Urothelium cell line (cell line): ENCODE measurements around the gene SLC25A14.
"Not testable (repeated sequence)": the region's sequence is repeated elsewhere in the genome, so short reads cannot be mapped to it uniquely, and the experiment has no call there.

Source experiments
- DNase-seq: peaks from one replicate; pipeline ENCODE4 v3.0.0; 2011; ENCODE audit warnings: low spot score, mixed read lengths
- FAIRE-seq: peaks from 2 replicates; lab custom pipeline; 2011; peaks lifted over from hg19 to GRCh38; lab: Jason Lieb, UNC

SLC25A14 gene, protein sequence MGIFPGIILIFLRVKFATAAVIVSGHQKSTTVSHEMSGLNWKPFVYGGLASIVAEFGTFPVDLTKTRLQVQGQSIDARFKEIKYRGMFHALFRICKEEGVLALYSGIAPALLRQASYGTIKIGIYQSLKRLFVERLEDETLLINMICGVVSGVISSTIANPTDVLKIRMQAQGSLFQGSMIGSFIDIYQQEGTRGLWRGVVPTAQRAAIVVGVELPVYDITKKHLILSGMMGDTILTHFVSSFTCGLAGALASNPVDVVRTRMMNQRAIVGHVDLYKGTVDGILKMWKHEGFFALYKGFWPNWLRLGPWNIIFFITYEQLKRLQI

DNA sequence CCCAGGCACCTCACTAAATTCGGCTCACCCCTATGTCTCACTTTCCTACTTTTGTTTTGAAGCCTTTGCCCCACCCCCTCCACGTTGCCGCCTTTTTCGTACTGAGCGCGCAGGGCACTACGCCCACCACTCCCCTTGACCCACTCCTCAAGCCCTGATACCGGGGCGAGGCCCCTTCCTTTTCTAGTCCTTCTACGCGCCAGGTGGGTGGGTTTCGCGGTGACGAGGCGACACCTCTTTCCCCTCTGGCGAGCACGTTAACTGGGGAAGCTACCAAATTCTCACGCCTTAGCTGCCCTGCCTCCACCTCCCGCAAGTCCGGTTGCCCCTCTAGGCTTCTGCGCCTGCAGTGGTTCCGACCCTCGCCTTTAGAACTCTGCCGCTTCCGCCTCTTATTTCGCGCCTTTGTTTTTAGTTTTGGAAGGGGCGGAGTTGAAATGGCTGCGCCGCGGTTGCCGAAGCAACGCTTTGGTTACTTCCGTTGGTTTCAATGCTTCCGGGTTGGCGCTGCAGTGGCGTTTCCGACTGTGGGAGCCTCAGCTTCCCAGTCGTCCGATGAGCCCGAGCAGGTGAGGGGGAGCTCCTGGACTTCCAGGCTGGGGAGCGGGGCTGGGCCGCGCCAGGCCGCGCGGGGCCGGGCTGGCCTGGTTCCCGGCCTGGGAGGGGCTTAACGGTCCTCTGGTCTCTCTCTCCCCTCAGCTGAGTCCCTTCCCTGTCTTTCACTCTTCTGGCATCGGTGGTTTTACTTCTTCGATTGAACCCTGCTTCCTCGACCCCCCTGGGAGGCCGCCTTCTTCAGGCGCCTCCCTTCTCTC is at the start of gene SLC25A14:
TSS of gene SLC25A14 (plus strand) at position 512 of the 815 bp plus-strand sequence. CDS start 360 bp downstream, outside the sequence.
- DNase-seq (peak; percentile 46), FAIRE-seq (no peak)

DNA sequence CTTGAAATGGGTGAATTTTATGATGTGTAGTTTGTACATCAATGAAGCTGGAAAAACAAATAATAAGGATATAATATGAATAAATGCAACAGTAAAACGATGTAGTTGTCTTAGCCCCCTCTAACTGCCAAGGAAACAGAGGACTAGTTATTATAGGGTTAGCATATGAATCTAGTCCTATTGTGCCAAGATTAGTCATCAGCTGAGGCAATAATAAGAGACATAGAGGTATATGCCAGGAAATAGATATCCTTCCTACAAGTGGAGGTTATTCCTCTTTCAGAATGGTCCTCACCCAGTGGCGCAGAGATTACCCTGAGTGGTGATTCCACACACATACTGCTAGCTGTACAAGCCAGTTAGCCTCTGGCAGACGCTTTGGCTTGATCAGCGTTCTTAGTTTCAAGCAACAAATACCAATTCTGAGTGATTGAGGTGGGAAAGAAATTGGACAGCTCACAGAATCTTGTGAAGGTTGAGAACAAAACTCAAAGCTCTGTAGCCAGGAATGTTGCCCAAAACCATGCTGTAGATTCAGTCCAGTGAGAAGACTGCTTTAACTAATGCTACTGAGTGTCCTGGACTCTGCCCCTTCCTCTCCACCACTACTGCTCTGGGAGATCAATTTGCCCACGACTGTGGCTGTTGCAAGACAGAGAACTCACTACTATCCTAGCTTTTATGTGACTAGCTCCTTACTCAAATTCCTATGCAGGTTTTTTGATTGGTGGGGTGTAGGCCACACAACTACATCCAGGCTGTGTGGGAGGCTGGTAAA is 44.0 kb upstream of the SLC25A14 start:
- no peak for FAIRE-seq
- no peak for DNase-seq

DNA sequence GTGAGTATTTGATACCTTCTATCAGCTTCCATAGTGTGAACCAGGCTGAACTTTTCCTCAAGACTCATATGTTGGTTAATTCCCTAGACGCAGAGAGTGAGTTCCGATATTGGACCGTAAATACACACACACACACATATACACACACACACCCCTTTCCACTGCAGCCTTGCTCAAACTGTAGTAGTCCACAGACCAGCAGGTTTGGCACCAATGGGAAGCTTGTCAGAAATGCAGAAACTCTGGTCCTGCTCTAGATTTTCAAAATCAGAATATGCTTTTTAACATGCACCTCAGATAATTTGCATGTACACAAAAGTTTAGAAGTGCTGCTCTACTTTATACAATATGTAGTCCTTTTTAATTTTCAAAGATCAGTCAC is 43.4 kb upstream of the SLC25A14 start:
- DNase-seq (no peak), FAIRE-seq (no peak)

DNA sequence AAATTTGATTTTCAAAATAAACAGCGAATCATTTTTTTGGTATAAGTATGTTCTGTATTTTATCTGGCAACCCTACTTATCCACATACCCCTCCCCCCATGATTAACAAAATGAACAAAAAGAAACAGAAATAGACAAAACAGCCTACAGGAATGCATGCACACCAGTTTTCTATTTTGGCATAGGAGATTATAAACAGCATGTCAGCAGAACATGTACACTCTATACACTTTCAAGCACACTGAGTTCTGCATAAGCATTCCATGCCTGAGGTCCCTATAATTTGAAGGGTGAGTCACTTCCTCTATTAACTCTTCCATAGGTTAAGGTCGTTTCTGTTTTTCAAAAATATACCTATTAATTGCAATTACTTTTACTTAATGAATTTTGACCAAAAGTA is 43.0 kb upstream of the SLC25A14 start:
- DNase-seq (no peak), FAIRE-seq (no peak)

DNA sequence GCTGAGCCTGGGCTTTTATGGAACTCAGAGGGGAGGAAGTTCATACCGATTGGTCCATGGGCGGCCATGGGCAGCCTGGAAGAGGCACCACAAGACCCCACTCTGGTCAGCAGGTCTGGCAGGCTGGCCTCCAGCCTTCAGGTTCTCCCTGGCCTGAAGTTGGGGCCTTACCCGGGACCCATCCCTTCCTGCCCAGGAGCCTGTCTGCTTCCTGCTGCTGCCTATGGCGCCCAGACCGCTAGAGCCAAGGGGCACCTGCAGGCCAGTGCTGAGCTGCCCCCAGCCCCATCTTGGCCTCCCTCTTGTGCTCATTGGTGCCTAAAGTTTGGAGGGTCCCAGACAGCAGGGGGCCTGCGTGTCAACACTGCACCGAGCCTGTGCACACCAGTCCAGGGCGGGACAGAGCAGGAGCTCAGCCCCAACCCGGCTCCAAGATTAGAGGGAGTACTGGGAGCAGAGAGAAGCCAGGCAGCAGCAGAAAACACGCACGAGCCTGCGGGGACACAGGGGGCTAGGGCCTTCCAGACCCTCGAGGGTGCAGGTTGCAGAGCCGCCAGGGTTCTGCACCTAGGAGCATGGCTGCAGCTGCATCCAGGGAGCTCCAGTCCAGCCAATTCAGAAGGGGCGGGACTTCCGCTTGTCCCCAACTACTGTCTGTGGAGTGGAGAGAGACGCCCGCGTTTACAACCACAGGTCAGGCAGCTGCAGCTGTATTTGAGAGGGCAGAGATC is 40.3 kb upstream of the SLC25A14 start:
- DNase-seq (no peak), FAIRE-seq (no peak)

DNA sequence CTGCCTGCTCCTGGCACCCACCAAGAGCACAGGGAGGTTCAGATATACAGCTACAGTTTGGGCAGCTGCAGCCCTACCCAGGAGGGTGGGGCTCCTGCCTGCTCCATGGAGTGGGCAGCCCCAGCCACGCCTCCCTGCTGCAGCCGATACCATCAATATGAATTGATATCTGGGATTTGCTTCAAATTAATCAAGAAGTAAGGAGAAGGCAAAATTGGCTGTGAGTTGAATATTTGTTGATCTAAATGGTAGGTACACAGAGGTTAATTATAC is 39.8 kb upstream of the SLC25A14 start:
- DNase-seq (no peak), FAIRE-seq (no peak)

DNA sequence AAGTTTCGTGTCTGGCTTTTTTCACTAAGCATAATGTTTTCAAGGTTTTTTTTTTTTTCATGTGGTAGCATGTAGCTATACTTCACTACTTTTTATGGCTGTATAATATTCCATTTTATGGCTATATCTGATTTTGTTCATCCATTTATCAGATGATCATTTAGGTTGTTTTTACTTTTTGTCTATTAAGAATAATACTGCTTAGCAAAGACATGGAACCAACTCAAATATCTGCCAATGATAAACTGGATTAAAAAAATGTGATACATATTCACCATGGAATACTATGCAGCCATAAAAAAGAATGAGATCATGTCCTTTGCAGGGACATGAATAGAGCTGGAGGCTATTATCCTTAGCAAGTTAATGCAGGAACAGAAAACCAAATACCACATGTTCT is 38.3 kb upstream of the SLC25A14 start:
- DNase-seq: no peak
- FAIRE-seq: no peak

DNA sequence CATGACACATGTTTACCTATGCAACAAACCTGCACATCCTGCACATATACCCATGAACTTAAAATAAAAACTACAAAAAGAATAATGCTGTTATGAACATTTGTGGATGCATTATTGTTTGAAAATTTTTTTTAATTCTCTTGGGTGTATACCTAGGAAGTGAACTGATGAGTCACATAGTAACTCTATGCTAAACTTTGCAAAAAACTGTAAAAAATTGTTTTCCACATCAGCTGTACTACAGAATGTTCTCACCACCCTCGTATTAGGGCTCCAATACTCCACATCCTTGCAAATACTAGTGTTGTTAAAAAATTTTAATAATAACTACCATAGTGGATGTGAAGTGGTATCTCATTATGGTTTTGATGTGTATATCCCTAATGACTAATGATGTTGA is 37.7 kb upstream of the SLC25A14 start:
- FAIRE-seq (no peak), DNase-seq (no peak)

DNA sequence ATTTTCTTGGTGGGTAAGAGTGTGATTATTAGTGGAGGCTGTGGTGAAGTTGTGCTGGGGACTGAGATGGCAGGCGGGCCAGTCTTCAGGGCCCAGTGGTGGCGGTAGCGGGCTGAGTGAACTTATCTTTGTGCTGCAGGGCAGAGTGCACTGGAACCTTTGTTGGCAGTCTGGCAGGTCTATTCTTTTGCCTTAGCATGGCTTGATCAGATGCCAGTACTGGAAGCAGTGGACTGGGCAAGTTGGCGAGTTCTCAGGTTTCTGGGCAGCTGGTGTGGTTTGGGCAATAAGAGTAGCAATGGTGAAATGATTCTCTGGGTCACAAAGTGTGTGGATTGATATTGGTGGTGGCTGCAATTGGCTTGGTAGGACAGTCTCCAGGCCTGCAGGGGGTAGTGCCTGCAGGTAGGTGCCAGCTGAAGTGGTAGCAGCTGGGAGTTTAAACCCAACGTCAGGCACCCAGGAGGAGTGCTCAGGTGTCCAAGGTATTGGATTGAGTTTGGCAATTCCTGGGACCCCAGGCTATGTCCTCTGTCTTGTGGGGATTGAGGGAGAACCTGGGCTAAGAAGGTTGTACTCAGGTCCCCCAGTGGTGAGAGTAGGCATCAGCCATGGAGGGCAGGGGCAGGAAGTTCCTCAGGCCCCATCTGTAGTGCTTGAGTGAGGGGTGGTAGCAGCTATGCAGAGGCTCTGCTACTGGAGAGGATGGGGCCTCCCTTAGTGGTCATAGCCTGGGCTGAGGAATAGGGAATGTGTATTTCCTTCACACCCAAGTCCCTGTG is 34.9 kb upstream of the SLC25A14 start:
- FAIRE-seq: no peak
- no peak for DNase-seq

DNA sequence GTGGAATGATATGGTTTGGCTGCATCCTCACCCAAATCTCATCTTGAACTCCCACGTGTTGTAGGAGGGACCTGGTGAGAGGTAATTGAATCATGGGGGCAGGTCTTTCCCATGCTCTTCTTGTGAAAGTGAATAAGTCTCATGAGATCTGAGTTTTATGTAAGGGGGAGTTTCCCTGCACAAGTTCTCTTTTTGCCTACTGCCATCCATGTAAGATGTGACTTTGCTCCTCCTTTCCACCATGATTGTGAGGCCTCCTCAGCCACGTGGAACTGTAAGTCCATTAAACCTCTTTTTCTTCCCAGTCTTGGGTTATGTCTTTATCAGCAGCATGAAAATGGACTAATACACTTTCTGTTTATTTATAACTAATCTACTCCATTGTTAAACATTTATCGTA is 19.8 kb upstream of the SLC25A14 start:
- not testable (repeated sequence) for DNase-seq, FAIRE-seq

DNA sequence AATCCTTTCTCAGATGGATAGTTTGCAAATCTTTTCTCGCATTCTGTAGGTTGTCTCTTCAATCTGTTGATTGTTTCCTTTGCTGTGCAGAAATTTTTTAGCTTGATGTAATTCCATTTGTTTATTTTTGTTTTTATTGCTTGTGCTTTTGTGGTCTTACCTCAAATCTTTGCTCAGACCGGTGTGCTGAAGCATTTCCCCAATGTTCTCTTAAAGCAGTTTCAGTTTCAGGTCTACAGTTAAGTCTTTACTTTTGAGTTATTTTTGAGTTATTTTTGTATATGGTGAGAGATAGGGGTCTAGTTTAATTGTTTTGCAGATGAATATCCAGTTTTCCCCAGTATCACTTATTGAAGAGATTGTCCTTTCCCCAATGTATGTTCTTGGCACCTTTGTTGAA is 18.2 kb upstream of the SLC25A14 start:
- no peak for DNase-seq
- no peak for FAIRE-seq

DNA sequence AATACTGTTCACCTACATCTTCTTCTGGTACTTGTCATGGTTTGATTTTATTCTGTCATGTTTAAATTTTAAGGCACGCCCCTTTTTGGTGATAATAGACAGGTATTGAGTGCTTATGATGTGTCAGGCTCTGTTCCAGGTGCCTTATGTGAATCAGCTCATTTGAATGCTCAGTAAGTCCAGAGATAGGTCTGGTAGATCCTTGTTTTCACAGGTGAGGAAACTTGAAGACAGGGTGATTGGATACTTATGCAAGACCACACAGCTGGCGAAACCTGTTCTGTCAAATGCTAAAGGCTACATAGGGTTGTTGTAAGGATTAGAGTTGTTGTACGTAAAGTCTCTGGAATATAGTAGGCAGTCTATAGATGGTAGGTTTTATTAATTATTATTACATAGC is 9.6 kb upstream of the SLC25A14 start:
- DNase-seq (no peak), FAIRE-seq (no peak)

DNA sequence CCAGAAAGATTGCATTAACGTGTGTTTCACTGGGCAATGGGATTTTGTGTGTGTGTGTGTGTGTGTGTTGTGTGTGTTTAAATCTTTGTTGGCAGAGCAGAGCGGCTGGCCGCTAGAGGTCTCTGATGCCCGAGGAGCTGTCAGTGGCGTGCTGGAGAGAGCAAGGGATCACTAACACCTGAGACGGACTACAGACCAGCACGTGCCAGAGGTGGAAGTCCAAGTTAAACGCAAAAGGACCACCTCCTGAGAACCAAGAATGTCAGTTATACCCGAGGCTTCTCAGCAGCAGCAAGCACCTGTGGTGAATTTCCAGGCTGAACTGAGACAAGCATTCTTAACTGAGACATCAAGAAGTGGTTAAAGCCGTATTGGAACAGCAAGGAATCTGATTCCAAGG is 9.0 kb upstream of the SLC25A14 start:
- DNase-seq (peak; percentile 29), FAIRE-seq (no peak)

DNA sequence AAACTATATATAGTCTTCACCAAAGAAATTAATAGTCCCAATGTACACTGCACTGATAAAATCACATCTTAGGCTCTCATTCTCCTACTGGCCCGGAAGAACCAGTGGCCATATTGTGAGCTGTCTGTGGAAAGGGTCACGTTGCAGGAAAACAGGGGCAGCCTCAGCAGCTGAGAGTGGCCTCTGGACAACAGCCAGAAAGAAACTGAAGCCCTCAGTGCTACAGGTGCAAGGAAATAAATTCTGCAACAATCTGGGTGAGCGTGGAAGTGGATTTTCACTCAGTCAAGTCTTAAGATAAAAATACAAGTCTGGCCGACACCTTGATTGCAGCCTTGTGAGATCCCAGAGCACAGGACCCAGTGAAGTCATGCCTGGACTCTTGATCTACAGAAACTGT is 3.2 kb upstream of the SLC25A14 start:
- no peak for FAIRE-seq

DNA sequence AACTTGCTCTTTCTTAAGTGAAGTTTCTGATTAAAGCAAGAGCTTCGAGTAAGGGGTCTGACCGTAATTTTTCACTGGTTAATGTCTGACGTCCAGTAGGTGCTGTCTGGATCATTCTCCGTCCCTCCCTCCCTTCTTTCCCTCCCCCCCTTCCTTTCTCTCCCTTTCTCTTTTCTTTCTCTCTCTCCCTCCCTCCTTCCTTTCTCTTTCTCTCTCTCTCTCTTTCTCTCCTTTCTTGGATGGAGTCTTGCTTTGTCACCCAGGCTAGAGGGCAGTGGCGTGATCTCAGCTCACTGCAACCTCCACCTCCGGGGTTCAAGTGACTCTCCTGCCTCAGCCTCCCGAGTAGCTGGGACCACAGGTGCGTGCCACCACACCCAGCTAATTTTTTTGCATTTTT is 850 bp upstream of the SLC25A14 start:
- not testable (repeated sequence) for FAIRE-seq, DNase-seq

More for the DNA sequence above, 3.2 kb upstream of the SLC25A14 start:
- no peak for DNase-seq

DNA sequence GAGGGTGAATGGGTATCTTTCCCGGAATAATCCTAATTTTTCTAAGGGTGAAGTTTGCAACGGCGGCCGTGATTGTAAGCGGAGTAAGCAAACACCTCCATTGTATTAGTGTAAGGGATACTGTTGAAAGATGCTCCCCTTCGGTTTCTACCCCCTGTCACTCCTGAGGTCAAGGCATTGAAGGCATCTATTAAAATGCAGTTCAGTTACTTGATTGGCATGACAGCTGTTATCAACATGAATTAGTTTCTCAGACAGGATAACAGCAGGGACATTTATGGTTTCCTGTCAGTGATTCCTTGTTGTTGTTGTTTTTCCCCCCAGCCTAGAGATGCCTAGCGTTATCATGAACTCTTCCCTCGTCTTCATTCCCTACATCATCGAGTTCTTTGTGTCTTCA is 552 bp downstream of the SLC25A14 start:
- DNase-seq (no peak), FAIRE-seq (no peak)

DNA sequence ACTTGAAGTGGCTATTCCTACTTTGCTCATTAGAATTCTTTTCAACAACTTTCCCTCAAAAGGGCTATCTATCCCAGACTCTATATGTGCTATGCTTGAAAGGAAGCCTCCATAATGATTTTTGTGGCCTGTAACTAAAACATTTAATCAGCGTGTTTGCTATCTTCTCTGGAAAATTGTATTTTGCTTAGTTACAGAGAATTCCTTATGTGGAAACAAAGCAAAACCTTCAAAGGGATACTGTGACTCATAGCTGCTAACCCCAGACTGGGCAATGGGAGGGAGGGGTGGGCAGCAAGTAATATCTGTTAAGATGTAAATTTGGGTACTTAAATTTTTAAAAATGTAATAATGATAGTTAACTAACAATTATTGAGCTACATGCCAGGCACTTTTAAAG is 3.7 kb downstream of the SLC25A14 start:
- FAIRE-seq (no peak), DNase-seq (no peak)

DNA sequence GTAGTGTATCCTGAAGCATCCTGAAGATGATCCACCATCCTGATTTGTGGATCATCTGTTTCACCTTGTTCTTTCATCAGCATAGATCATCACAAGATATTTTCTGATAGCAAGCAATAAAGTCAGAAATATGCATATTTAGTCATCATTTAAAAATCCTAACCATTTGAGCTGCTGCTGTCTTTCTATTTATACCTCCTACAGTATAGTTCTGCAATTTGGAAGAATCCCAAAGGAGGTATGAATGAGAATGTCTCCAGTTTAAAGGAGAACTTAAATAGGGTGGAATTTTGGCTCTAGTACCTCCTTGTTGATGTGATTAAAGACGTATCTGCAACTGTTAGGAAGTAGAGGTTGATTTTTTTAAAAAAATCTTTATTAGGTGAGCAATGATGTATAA is 7.6 kb downstream of the SLC25A14 start:
- FAIRE-seq (no peak), DNase-seq (no peak)

DNA sequence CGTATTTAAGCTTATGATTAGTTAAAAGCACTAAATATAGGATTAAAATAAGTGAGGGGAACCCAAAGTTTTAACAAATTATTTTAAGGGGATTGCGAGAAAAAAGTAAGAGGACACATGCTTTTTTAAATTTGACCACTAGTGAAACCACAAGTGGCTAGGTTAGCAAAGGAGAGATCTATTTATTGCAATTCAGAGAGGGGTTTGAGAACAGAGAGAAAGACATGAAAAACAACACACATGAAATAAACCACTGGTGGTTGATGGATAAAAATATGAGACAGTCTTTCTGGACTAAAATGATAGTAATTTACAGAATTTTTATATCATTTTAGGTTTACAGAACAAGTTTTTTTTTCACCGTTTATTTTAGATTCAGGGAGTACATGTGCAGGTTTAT is 11.8 kb downstream of the SLC25A14 start:
- DNase-seq (no peak), FAIRE-seq (no peak)

DNA sequence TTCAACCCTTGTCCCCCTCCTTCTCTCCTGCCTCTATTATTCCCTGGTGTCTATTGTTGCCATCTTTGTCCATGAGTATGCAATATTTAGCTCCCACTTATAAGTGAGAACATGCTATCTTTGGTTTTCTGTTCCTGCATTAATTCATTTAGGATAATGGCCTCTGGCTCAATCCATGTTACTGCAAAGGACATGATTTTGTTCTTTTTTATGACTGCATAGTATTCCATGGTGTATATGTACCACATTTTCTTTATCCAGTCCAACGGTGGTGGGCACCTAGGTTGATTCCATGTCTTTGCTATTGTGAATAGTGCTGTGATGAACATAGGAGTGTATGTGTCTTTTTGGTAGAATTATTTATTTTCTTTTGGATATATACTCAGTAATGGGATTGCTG is 12.3 kb downstream of the SLC25A14 start:
- FAIRE-seq: not testable (repeated sequence)

More for the DNA sequence above, 12.3 kb downstream of the SLC25A14 start:
- DNase-seq: not testable (repeated sequence)
